ENCODE data around the gene FOXN3.

DNA sequence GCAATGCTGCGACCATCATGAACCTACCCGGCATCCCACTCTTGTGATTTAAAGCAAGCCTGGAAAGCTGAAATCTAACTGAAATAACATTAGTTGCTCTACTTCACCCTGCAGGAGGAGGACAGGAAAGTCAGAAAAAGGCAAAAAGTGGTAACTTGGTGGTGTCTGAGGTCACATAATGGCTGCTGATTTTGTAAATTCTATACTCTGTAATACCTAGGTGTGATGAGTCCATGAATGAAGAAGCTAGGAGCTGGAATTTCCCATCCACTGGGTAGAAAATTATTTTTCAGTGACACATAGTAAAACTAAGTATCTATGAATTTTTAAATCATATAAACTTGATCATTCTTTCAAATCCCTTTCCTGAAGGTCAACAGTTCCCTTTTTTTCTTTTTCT lies 183.8 kb downstream of the FOXN3 start:
- no peak for TF ChIP-seq POLR2A (IDR thresholded peaks at IDR 0.05)
- TF ChIP-seq, protein P1, sequence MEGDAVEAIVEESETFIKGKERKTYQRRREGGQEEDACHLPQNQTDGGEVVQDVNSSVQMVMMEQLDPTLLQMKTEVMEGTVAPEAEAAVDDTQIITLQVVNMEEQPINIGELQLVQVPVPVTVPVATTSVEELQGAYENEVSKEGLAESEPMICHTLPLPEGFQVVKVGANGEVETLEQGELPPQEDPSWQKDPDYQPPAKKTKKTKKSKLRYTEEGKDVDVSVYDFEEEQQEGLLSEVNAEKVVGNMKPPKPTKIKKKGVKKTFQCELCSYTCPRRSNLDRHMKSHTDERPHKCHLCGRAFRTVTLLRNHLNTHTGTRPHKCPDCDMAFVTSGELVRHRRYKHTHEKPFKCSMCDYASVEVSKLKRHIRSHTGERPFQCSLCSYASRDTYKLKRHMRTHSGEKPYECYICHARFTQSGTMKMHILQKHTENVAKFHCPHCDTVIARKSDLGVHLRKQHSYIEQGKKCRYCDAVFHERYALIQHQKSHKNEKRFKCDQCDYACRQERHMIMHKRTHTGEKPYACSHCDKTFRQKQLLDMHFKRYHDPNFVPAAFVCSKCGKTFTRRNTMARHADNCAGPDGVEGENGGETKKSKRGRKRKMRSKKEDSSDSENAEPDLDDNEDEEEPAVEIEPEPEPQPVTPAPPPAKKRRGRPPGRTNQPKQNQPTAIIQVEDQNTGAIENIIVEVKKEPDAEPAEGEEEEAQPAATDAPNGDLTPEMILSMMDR (IDR thresholded peaks at IDR 0.05): no peak

All from transverse colon (tissue), 3 donors.